ENCODE results near the gene MLXIP. TPM values are rescaled to one million over a fixed set of nuclear protein-coding genes. Genes with fewer than 3 reads are reported as not detected.
"Not testable (repeated sequence)": the region's sequence is repeated elsewhere in the genome, so short reads cannot be mapped to it uniquely, and the experiment has no call there.

The MLXIP gene
- total RNA-seq, 4 donors from 2014 or later = 15.5 to 34.5 (median 19.8) TPM

- TF ChIP-seq CTCF (IDR thresholded peaks at IDR 0.05) (no peak), POLR2A (IDR thresholded peaks at IDR 0.05) (no peak)
- whole genome bisulfite sequencing, 2 donors = 89 to 91% methylated on average over 20 of the region's 20 CpGs
- intact Hi-C loops (cut with DNase I; ENCODE audit: low total_unique reads) = no loop called here
- no peak overlapping the region for H3K4me3 ChIP-seq (ENCODE audit: low read depth, poor library complexity, severe bottlenecking)
- DNase-seq (ENCODE audit: low spot score in 2 of 2) = no peak
Measured at GRCh38 chr12:122050706-122051105, 27.9 kb upstream of the MLXIP start.

GRCh38 chr12:122051231-122051876 lies 27.2 kb upstream of the MLXIP start:
- no peak for DNase-seq (ENCODE audit: low spot score in 2 of 2)
- intact Hi-C loops (cut with DNase I; ENCODE audit: low total_unique reads) = no loop called here
- no peak for TF ChIP-seq POLR2A (IDR thresholded peaks at IDR 0.05)
- no peak for TF ChIP-seq CTCF (IDR thresholded peaks at IDR 0.05)
- WGBS, 2 donors = 65 to 72% methylated on average over 11 to 14 of the region's 14 CpGs
- H3K4me3 ChIP-seq (ENCODE audit: low read depth, poor library complexity, severe bottlenecking) = no peak overlapping the region

DNA sequence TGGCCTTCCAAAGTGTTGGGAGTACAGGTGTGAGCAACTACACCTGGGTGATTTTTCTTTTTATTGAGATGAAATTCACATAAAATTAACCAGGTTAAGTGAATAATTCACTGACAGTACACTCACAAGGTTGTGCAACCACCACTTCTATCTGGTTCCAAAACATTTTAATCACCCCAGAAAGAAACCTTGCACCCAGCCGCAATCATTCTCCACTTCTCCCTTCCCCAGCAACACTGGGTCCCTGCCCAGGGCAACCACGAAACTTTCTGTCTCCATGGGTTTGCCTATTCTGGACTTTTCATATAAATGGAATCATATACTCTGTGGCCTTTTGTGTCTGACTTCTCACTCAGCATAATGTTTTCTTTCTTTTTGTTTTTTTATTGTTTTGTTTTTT lies 26.3 kb upstream of the MLXIP start:
- intact Hi-C loops (cut with DNase I; ENCODE audit: low total_unique reads) = no loop called here
- no peak overlapping the region for H3K4me3 ChIP-seq (ENCODE audit: low read depth, poor library complexity, severe bottlenecking)
- DNase-seq (ENCODE audit: low spot score in 2 of 2) = no peak
- 80 to 82% methylated on average over 2 of the region's 2 CpGs for WGBS, 2 donors
- no peak for TF ChIP-seq CTCF (IDR thresholded peaks at IDR 0.05)
- TF ChIP-seq POLR2A (IDR thresholded peaks at IDR 0.05) = no peak

DNA sequence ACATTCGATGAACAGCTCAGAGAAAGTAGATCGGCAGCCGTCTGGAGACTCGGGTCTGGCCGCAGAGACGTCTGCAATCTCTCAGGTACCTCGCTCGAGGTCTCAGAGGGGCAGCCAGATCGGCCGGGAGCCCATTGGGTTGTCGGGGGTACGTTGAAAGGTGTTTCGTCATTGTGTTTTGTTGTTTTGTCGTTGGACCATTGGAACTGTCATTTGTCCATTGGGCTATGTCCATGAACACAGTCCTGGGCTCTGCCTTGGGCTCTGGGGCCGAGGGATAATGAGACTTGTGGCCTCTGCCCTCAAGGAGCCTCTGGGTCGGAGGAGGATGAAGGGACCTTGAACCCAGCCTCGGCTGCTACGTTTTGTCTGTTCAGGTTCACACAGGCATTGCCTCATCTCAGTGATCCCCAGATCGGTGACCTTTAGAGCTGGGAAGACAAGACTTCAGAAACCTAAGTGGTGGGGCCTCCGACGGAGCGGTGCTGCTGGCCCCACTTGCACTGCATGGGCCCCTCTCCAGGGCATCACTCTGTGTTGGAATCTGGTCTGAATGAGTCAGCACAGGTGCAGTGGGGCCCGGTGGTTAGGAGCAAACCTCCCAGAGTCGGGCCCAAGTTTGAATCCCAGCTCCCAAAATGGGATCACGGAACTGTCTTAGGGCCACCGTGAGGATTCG lies 23.6 kb upstream of the MLXIP start:
- intact Hi-C loops (cut with DNase I; ENCODE audit: low total_unique reads) = loop anchor here (2.0 kb wide), 1 partner anchor 68 kb away; no protein-coding TSS in a partner anchor
- TF ChIP-seq POLR2A (IDR thresholded peaks at IDR 0.05) (no peak), CTCF (IDR thresholded peaks at IDR 0.05) (no peak)
- no peak for DNase-seq (ENCODE audit: low spot score in 2 of 2)
- WGBS, 2 donors = 90 to 94% methylated on average over 27 of the region's 27 CpGs
- no peak overlapping the region for H3K4me3 ChIP-seq (ENCODE audit: low read depth, poor library complexity, severe bottlenecking)

GRCh38 chr12:122056406-122056805 lies 22.1 kb upstream of the MLXIP start:
- DNase-seq (ENCODE audit: low spot score in 2 of 2); H3K4me3 ChIP-seq (ENCODE audit: low read depth, poor library complexity, severe bottlenecking); intact Hi-C loops (cut with DNase I; ENCODE audit: low total_unique reads): not testable (repeated sequence)
- 96 to 99% methylated on average over 7 of the region's 7 CpGs for WGBS, 2 donors

DNA sequence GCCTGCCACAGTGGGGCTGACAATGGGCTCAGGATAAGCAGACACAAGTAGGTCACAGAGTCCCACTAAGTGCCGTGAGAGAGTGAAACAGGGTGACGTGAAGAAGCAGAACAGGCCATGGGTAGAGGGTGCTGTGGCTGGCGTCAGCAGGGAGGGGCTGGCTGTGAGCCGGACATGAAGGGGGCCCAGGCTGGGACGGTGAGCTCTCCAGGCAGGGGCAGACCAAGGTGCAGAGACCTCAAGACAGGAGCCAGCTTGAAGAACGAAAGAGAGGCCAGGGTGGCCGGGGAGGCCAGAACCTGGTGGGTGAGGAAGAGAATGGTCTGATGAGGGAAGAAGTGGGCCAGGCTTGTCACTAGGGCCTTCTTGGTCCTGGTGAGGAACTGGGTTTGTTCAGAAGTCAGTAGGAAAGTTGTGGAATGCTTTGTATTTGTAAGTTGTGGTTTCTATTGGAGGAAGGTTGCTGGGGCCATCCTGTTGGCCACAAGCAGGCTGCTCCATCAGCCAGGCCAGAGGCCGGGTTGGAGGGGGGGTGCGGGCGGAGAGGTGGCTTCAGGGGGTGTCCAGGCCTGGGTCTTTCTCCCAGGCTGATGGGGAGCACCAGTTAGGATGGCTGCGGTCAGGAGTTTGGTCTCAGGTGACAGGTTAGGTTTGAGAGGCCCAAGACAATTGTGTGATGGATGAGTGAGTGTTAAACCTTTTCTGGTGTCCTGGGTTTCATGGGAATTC lies 21.4 kb upstream of the MLXIP start:
- intact Hi-C loops (cut with DNase I; ENCODE audit: low total_unique reads) = no loop called here
- TF ChIP-seq POLR2A (IDR thresholded peaks at IDR 0.05) (no peak), CTCF (IDR thresholded peaks at IDR 0.05) (no peak)
- DNase-seq (ENCODE audit: low spot score in 2 of 2) = no peak
- WGBS, 2 donors = 94 to 96% methylated on average over 11 of the region's 11 CpGs
- H3K4me3 ChIP-seq (ENCODE audit: low read depth, poor library complexity, severe bottlenecking) = no peak overlapping the region
